HG03342 (cell line): ENCODE data around the gene ASTN2.

ENCODE experiments used
- ATAC-seq: cut with Tn5 transposase; IDR thresholded peaks from one replicate; pipeline ENCODE4 v1.9.1; 2021; ENCODE audit warnings: mild to moderate bottlenecking, moderate library complexity; ENCODE audit not compliant: unreplicated experiment

The ASTN2 gene

GRCh38 chr9:117414906-117415331 is at the start of gene ASTN2:
Gene ASTN2, minus strand, starts transcription at chr9:117415057. Its CDS starts 119 bp downstream, at chr9:117414938.
- no peak for ATAC-seq

- no peak for ATAC-seq
Observed at GRCh38 chr9:117462861-117463260, 48.0 kb upstream of the ASTN2 start.

GRCh38 chr9:117461386-117461785 is 46.5 kb upstream of the ASTN2 start:
- ATAC-seq: no peak

GRCh38 chr9:117460743-117461142 is 45.9 kb upstream of the ASTN2 start:
- no peak for ATAC-seq

GRCh38 chr9:117459913-117460312 is 45.1 kb upstream of the ASTN2 start:
- no peak for ATAC-seq

GRCh38 chr9:117458066-117458465 is 43.2 kb upstream of the ASTN2 start:
- no peak for ATAC-seq

GRCh38 chr9:117454711-117455110 is 39.9 kb upstream of the ASTN2 start:
- no peak for ATAC-seq

- no peak for ATAC-seq
Observed at GRCh38 chr9:117453737-117454136, 38.9 kb upstream of the ASTN2 start.

- ATAC-seq: no peak
Observed at GRCh38 chr9:117451311-117451710, 36.5 kb upstream of the ASTN2 start.

- ATAC-seq: no peak
Observed at GRCh38 chr9:117448066-117448465, 33.2 kb upstream of the ASTN2 start.

- ATAC-seq: no peak
Observed at GRCh38 chr9:117445631-117446030, 30.8 kb upstream of the ASTN2 start.

GRCh38 chr9:117444501-117444900 is 29.6 kb upstream of the ASTN2 start:
- ATAC-seq: no peak

- no peak for ATAC-seq
Observed at GRCh38 chr9:117437283-117437682, 22.4 kb upstream of the ASTN2 start.

GRCh38 chr9:117435630-117436261 is 20.9 kb upstream of the ASTN2 start:
- ATAC-seq: no peak

- ATAC-seq: no peak
Observed at GRCh38 chr9:117434566-117434965, 19.7 kb upstream of the ASTN2 start.

GRCh38 chr9:117430813-117431212 is 16.0 kb upstream of the ASTN2 start:
- ATAC-seq: no peak

GRCh38 chr9:117427357-117427913 is 12.6 kb upstream of the ASTN2 start:
- no peak for ATAC-seq

- ATAC-seq: no peak
Observed at GRCh38 chr9:117425566-117425965, 10.7 kb upstream of the ASTN2 start.

GRCh38 chr9:117424291-117424690 is 9.4 kb upstream of the ASTN2 start:
- no peak for ATAC-seq

GRCh38 chr9:117418111-117418510 is 3.3 kb upstream of the ASTN2 start:
- no peak for ATAC-seq

GRCh38 chr9:117416856-117417255 is 2.0 kb upstream of the ASTN2 start:
- no peak for ATAC-seq

GRCh38 chr9:117415358-117415914 is 579 bp upstream of the ASTN2 start:
- no peak for ATAC-seq
